HepG2 (cell line): ENCODE measurements around the gene MT4. TPM values are rescaled to one million over a fixed set of nuclear protein-coding genes. Genes with fewer than 3 reads are reported as not detected.

Experiments
- CCDC6 ChIP-seq: sonication (generic); formaldehyde crosslinking; IDR thresholded peaks from 2 replicates; pipeline ENCODE4 v1.8.1; 2022; ENCODE audit warnings: mild to moderate bottlenecking, missing genetic modification reagents, moderate library complexity
- CEBPG ChIP-seq: IDR thresholded peaks from 2 replicates; pipeline ENCODE4 v1.6.1; 2016
- DPF2 ChIP-seq: sonication (generic); formaldehyde crosslinking; IDR thresholded peaks from 2 replicates; pipeline ENCODE4 v1.4.0; 2020; ENCODE audit warnings: mild to moderate bottlenecking, low read depth, missing genetic modification reagents, borderline replicate concordance
- DZIP1 ChIP-seq: sonication (generic); formaldehyde crosslinking; IDR thresholded peaks from 2 replicates; pipeline ENCODE4 v1.5.0; 2020; ENCODE audit warnings: mild to moderate bottlenecking, missing genetic modification reagents
- JARID2 ChIP-seq: sonication (generic); formaldehyde crosslinking; IDR thresholded peaks from 2 replicates; pipeline ENCODE4 v1.8.1; 2023; ENCODE audit warnings: missing genetic modification reagents, inconsistent platforms; ENCODE audit not compliant: insufficient replicate concordance
- KAT7 ChIP-seq: IDR thresholded peaks from 2 replicates; pipeline ENCODE4 v1.6.1; 2018; ENCODE audit warnings: borderline replicate concordance, missing compliant biosample characterization
- LBX2 ChIP-seq: sonication (generic); formaldehyde crosslinking; IDR thresholded peaks from 2 replicates; pipeline ENCODE4 v1.5.0; 2020; ENCODE audit warnings: missing genetic modification reagents, mild to moderate bottlenecking, borderline replicate concordance
- NCOA2 ChIP-seq: sonication (generic); formaldehyde crosslinking; IDR thresholded peaks from 2 replicates; pipeline ENCODE4 v1.8.0; 2022; ENCODE audit warnings: inconsistent platforms
- NCOA5 ChIP-seq: sonication (generic); formaldehyde crosslinking; IDR thresholded peaks from 2 replicates; pipeline ENCODE4 v1.4.0; 2020; ENCODE audit warnings: missing genetic modification reagents
- NCOR1 ChIP-seq: fragments of 200-600 bp; sonication (generic); IDR thresholded peaks from 2 replicates; pipeline ENCODE4 v1.7.0; 2017; ENCODE audit warnings: antibody characterized with exemption, low read length, borderline replicate concordance
- NFKBIZ ChIP-seq: IDR thresholded peaks from 2 replicates; pipeline ENCODE4 v1.6.1; 2018; ENCODE audit warnings: missing genetic modification reagents, missing compliant biosample characterization
- NFRKB ChIP-seq: fragments of 450-650 bp; IDR thresholded peaks from 2 replicates; pipeline ENCODE4 v1.6.1; 2017
- PITX1 ChIP-seq: sonication (generic); formaldehyde crosslinking; IDR thresholded peaks from 2 replicates; pipeline ENCODE4 v1.5.1; 2020; ENCODE audit warnings: mild to moderate bottlenecking, missing genetic modification reagents
- REST ChIP-seq, 2 experiments: IDR thresholded peaks; 2 replicates each; pipeline ENCODE4 v1.6.1; 2011 to 2012; ENCODE audit warnings: low read length in 2 of 2, borderline replicate concordance in 1 of 2, low read depth in 1 of 2, mild to moderate bottlenecking in 1 of 2, moderate library complexity in 1 of 2
- SCMH1 ChIP-seq: sonication (generic); formaldehyde crosslinking; IDR thresholded peaks from 2 replicates; pipeline ENCODE4 v1.9.0; 2021; ENCODE audit warnings: missing genetic modification reagents, mild to moderate bottlenecking, borderline replicate concordance
- SP4 ChIP-seq: sonication (generic); formaldehyde crosslinking; IDR thresholded peaks from 2 replicates; pipeline ENCODE4 v1.8.1; 2023; ENCODE audit warnings: mild to moderate bottlenecking, missing genetic modification reagents
- SRSF1 ChIP-seq: fragments of 200-400 bp; formaldehyde crosslinking; optimal IDR thresholded peaks from 2 replicates; pipeline ENCODE3; 2017; ENCODE audit warnings: mild to moderate bottlenecking, low read depth, low read length, moderate library complexity
- TCF7 ChIP-seq: sonication (generic); IDR thresholded peaks from 2 replicates; pipeline ENCODE4 v1.6.1; 2016; ENCODE audit warnings: antibody characterized with exemption, low read depth
- YY1 ChIP-seq: IDR thresholded peaks from 2 replicates; pipeline ENCODE4 v1.6.1; 2011; ENCODE audit warnings: low read length, low read depth, moderate library complexity, mild to moderate bottlenecking; ENCODE audit not compliant: insufficient read depth, insufficient replicate concordance
- ZBTB1 ChIP-seq: sonication (generic); formaldehyde crosslinking; IDR thresholded peaks from 2 replicates; pipeline ENCODE4 v1.4.0; 2020; ENCODE audit warnings: missing genetic modification reagents, borderline replicate concordance
- ZKSCAN1 ChIP-seq: fragments of 150-350 bp; IDR thresholded peaks from 2 replicates; pipeline ENCODE4 v1.6.1; 2014; ENCODE audit warnings: low read length
- ZNF274 ChIP-seq: sonication (generic); formaldehyde crosslinking; IDR thresholded peaks from 2 replicates; pipeline ENCODE4 v1.5.1; 2020; ENCODE audit warnings: mild to moderate bottlenecking, missing genetic modification reagents
- ZNF33B ChIP-seq: sonication (generic); formaldehyde crosslinking; IDR thresholded peaks from 2 replicates; pipeline ENCODE4 v1.5.1; 2020; ENCODE audit warnings: mild to moderate bottlenecking, missing genetic modification reagents
- ZNF441 ChIP-seq: sonication (generic); formaldehyde crosslinking; IDR thresholded peaks from 2 replicates; pipeline ENCODE4 v1.7.0; 2021; ENCODE audit warnings: missing genetic modification reagents, borderline replicate concordance
- ZNF724P ChIP-seq: sonication (generic); formaldehyde crosslinking; IDR thresholded peaks from 2 replicates; pipeline ENCODE4 v1.8.0; 2022; ENCODE audit warnings: missing genetic modification reagents, borderline replicate concordance
- ZNF75D ChIP-seq: sonication (generic); formaldehyde crosslinking; IDR thresholded peaks from 2 replicates; pipeline ENCODE4 v1.8.1; 2023; ENCODE audit warnings: missing genetic modification reagents, mild to moderate bottlenecking, borderline replicate concordance
- polyA plus RNA-seq, 8 experiments: library from polyadenylated mRNA; depleted of rRNA in 3 of 8; stranded (reverse) in 7 of 8; unstranded in 1 of 8; fragments of >200 nt; fragmentation: Illumina TruSeq in 4 of 8; extraction: Trizol in 4 of 8; gene quantifications; 2 replicates each; pipeline versions ENCODE4 v1.2.1 to v1.2.3, GENCODE V29; 2011 to 2016; ENCODE audit warnings: low read depth in 4 of 8, missing spikeins in 1 of 8, mixed read lengths in 1 of 8; ENCODE audit not compliant: insufficient read depth in 1 of 8
- total RNA-seq, 5 experiments: library from RNA; depleted of rRNA; stranded (reverse); fragments of >200 nt; fragmentation: Illumina TruSeq; extraction: Trizol; gene quantifications; 2 replicates each; pipeline ENCODE4 v1.2.3, GENCODE V29; 2016; ENCODE audit warnings: low read depth in 1 of 5

Gene MT4
- total and polyA plus RNA-seq, 2 of the 13 experiments (the other 11 are each of a cell fraction or from before 2014, with no cell fraction given) = not detected

- no peak for TF ChIP-seq DZIP1 (CRISPR knock-in tag)
- peak; percentile 88 for TF ChIP-seq PITX1 (CRISPR knock-in tag)
- peak; percentile 68; the same call in 1 of the 2 replicates for TF ChIP-seq ZNF33B (CRISPR knock-in tag)
- TF ChIP-seq SP4 (CRISPR knock-in tag) = peak; percentile 83
- TF ChIP-seq NFRKB = no peak
- peak; percentile 97 for TF ChIP-seq CCDC6
- TF ChIP-seq TCF7 = peak; percentile 28; the same call in 1 of the 2 replicates
- peak; percentile 64; the same call in 1 of the 2 replicates for TF ChIP-seq KAT7 (CRISPR knock-in tag)
- TF ChIP-seq CEBPG (CRISPR knock-in tag) = peak; percentile 80
- TF ChIP-seq NFKBIZ (CRISPR knock-in tag) = peak; percentile 94
- no peak for TF ChIP-seq SCMH1
- TF ChIP-seq ZKSCAN1 = no peak
- no peak; a peak in 1 of 4 replicates for TF ChIP-seq REST (IDR thresholded peaks at IDR 0.05; ENCODE audit: borderline replicate concordance in 1 of 2, low read depth in 1 of 2, low read length in 2 of 2)
- TF ChIP-seq ZNF75D = no peak
- TF ChIP-seq JARID2 (CRISPR knock-in tag) = no peak
- TF ChIP-seq ZNF724P = no peak
- peak; percentile 68 for TF ChIP-seq NCOA2
- no peak; the same call in 1 of the 2 replicates for TF ChIP-seq DPF2 (CRISPR knock-in tag)
- TF ChIP-seq ZNF274 (CRISPR knock-in tag) = peak; percentile 73
- no peak; the same call in 1 of the 2 replicates for TF ChIP-seq ZBTB1
- no peak for TF ChIP-seq SRSF1
- no peak; the same call in 1 of the 2 replicates for TF ChIP-seq NCOR1
- no peak for TF ChIP-seq YY1
- TF ChIP-seq ZNF441 (CRISPR knock-in tag) = peak; percentile 16; the same call in 1 of the 2 replicates
- TF ChIP-seq LBX2 (CRISPR knock-in tag) = peak; percentile 42; the same call in 1 of the 2 replicates
- TF ChIP-seq NCOA5 (CRISPR knock-in tag) = no peak
Observed at GRCh38 chr16:56607109-56607618, 42.3 kb downstream of the MT4 start (continued).
